Measurements from ENCODE around the gene RUBCN.

DNA sequence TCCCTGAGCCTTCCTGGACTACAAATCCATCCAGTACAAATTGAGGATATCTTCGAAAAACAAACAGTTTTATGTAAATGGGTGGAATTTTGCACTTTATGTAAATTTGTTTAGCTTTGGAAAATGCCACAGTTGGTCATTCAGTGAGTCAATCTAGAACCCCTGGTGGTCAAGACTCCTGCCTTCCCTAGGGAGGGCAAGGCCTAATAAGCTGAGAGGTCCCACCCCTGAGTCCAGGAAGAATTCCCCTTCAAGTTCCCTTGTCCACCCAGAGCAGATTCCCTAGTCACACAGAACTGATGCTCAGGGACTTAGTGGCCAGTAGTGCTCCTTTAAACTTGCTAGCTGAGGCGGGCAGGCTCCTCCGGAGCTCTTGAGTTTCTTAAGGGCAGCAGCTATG is 6.1 kb upstream of the RUBCN start:
- no peak for TF ChIP-seq POLR2A (IDR thresholded peaks at IDR 0.05; ENCODE audit: low read length)
- TF ChIP-seq GATA1 (IDR thresholded peaks at IDR 0.05; ENCODE audit: low read depth, low read length), result no peak
